ENCODE results near the gene NLN.
"Not testable (repeated sequence)": the region's sequence is repeated elsewhere in the genome, so short reads cannot be mapped to it uniquely, and the experiment has no call there.

Gene NLN

GRCh38 chr5:65721720-65722574 is at the start of gene NLN, which contains the start of gene SGTB:
TSS of gene NLN (plus strand) at chr5:65722205. CDS start at chr5:65722374, 169 bp downstream.
TSS of gene SGTB (minus strand) at chr5:65722109. CDS start at chr5:65720807, 1,302 bp downstream.
- no peak for TF ChIP-seq CTCF (IDR thresholded peaks at IDR 0.05; ENCODE audit: insufficient read depth, low read depth, low read length, missing control alignments)
- DNase-seq (ENCODE audit: low read depth), result peak; percentile 83
- H3K4me3 ChIP-seq (ENCODE audit: low read length), result peak within 1 kb of the TSS; percentile 81

- no peak for TF ChIP-seq CTCF (IDR thresholded peaks at IDR 0.05; ENCODE audit: insufficient read depth, low read depth, low read length, missing control alignments)
- no peak overlapping the region for H3K4me3 ChIP-seq (ENCODE audit: low read length)
- DNase-seq (ENCODE audit: low read depth), result peak; percentile 90
Observed at GRCh38 chr5:65672796-65673195, 49.2 kb upstream of the NLN start.

GRCh38 chr5:65674749-65675148 is 47.3 kb upstream of the NLN start:
- peak; percentile 7 for DNase-seq (ENCODE audit: low read depth)
- no peak for TF ChIP-seq CTCF (IDR thresholded peaks at IDR 0.05; ENCODE audit: insufficient read depth, low read depth, low read length, missing control alignments)
- H3K4me3 ChIP-seq (ENCODE audit: low read length), result no peak overlapping the region

GRCh38 chr5:65676056-65676455 is 45.9 kb upstream of the NLN start:
- not testable (repeated sequence) for DNase-seq (ENCODE audit: low read depth); H3K4me3 ChIP-seq (ENCODE audit: low read length)

- TF ChIP-seq CTCF (IDR thresholded peaks at IDR 0.05; ENCODE audit: insufficient read depth, low read depth, low read length, missing control alignments), result no peak
- H3K4me3 ChIP-seq (ENCODE audit: low read length), result no peak overlapping the region
- no peak for DNase-seq (ENCODE audit: low read depth)
Observed at GRCh38 chr5:65682148-65682547, 39.9 kb upstream of the NLN start.

- no peak overlapping the region for H3K4me3 ChIP-seq (ENCODE audit: low read length)
- DNase-seq (ENCODE audit: low read depth), result no peak
- no peak for TF ChIP-seq CTCF (IDR thresholded peaks at IDR 0.05; ENCODE audit: insufficient read depth, low read depth, low read length, missing control alignments)
Observed at GRCh38 chr5:65693121-65693520, 28.9 kb upstream of the NLN start.

GRCh38 chr5:65695162-65695755 is 26.7 kb upstream of the NLN start:
- H3K4me3 ChIP-seq (ENCODE audit: low read length), result no peak overlapping the region
- TF ChIP-seq CTCF (IDR thresholded peaks at IDR 0.05; ENCODE audit: insufficient read depth, low read depth, low read length, missing control alignments), result no peak
- DNase-seq (ENCODE audit: low read depth), result no peak

Data from epithelial cell of esophagus (primary cell).